ENCODE measurements around the gene PTCD1.
"Not testable (repeated sequence)": the region's sequence is repeated elsewhere in the genome, so short reads cannot be mapped to it uniquely, and the experiment has no call there.

The PTCD1 gene

DNA sequence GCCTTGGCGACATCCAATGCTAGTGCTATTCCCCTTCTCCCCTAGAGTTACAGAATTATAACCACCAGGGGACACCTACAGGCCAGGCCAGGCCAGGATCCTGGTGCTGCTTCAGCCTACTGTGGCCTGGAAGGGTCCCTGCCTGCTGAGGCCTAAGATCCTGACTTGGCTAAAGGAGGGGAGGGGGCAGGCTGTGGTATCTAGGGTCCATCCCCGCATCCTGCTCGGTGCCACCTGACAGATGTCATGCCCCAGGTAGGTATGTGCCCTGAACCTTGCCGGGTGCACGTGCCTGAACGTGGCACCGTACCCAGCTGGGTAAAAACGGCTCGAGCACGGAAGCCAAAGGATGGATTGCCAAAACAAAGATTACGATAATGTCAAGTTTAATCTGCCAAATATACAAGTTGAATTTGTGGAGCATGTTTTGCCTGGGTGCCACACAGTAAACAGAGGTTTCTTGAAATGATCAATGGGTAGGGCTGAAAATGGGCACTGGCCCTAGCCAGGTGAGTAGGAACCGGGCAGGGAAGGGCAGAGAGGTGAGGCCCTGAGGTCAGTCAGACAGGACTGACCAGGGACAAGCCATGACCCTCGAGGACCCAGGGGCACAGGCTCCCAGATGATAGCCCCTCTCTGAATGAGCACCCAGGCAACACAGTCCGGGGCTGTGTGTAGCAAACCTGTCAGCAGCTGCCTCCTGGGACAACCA, 42.8 kb downstream of the PTCD1 start:
- Mint-ChIP-seq H3K36me3 (peaks cover 60% of the 10 kb centered on the region), H3K9me3 (no peaks in the 10 kb centered on the region), H3K27ac (peak overlapping the region; percentile 76), H3K4me3 (no peak overlapping the region), H3K4me1 (peaks cover 28% of the 10 kb centered on the region), H3K27me3 (no peaks in the 10 kb centered on the region)
- CTCF ChIA-PET, result interaction anchor here (1.2 to 1.5 kb wide), 2 partner anchors 8 to 30 kb away, joined by 4 to 5 read pairs; no protein-coding TSS in a partner anchor
- no peak for DNase-seq

DNA sequence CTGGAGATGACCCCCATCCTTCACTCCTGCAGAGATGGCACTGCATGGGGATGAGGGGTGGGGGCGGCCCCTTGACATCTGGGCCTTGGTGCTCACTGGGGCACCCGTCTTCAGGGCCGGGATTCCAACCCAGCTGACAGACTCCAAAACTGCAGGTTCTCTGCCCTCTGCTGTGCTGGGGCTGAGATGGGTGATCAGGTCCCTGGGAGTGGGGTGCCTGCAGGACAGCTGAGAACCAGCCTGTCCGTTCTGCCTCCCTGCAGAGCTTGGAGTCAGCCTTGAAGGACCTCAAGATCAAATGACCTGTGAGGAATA, 44.5 kb downstream of the PTCD1 start:
- Mint-ChIP-seq H3K4me3 (no peak overlapping the region), H3K27ac (peak overlapping the region; percentile 82), H3K27me3 (no peaks in the 10 kb centered on the region), H3K9me3 (no peaks in the 10 kb centered on the region), H3K36me3 (peaks cover 53% of the 10 kb centered on the region), H3K4me1 (peaks cover 30% of the 10 kb centered on the region)
- DNase-seq, result no peak
- CTCF ChIA-PET, result interaction anchor here (0.9 to 1.5 kb wide), 5 partner anchors 13 to 34 kb away, joined by 3 to 5 read pairs (median 3); no protein-coding TSS in a partner anchor

DNA sequence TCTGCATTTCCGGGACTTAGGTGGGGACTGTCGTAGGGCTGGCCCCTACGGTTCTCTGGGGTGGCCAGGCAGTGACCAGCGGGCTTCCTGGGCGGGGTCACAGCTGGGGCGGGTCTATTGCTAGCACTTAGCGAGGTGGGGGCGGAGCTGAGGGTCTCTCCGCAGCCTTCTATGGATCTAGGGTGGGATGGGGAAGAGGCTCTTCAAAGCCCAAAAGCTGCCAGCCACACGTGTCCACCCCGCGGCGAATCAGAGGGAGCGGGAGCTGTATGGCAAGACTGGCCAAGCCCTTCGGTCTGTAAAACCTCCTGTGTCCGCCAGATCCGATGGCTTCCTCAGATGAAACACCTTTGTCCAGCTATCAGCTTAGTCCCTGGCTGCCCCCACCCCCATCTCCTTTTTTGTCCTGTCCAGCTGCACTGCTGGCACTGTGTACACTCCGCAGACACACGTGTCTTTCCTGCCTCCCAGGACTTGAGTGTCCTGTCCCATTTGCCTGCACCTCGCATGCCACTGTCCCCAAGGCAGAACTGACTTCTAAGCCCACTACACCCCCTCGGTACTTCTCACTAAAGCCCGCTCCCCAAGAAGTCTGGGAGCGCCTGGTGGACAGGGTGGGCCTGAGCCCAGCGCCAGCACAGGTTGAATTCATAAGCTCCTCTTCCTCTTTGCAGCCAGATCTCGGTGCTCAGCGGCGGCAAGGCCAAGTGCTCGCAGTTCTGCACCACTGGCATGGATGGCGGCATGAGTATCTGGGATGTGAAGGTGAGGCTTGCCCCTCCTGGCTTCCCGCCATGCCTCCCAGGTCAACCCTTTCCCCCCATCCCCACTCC, 45.0 kb downstream of the PTCD1 start:
- no peak for DNase-seq
- Mint-ChIP-seq H3K4me3 (peak overlapping the region; percentile 43), H3K27ac (peak overlapping the region; percentile 82), H3K4me1 (peaks cover 27% of the 10 kb centered on the region), H3K27me3 (no peaks in the 10 kb centered on the region), H3K9me3 (no peaks in the 10 kb centered on the region), H3K36me3 (peaks cover 50% of the 10 kb centered on the region)
- CTCF ChIA-PET, result interaction anchor here (0.9 to 2.3 kb wide), 5 partner anchors 13 to 33 kb away, joined by 3 to 8 read pairs (median 3); no protein-coding TSS in a partner anchor

DNA sequence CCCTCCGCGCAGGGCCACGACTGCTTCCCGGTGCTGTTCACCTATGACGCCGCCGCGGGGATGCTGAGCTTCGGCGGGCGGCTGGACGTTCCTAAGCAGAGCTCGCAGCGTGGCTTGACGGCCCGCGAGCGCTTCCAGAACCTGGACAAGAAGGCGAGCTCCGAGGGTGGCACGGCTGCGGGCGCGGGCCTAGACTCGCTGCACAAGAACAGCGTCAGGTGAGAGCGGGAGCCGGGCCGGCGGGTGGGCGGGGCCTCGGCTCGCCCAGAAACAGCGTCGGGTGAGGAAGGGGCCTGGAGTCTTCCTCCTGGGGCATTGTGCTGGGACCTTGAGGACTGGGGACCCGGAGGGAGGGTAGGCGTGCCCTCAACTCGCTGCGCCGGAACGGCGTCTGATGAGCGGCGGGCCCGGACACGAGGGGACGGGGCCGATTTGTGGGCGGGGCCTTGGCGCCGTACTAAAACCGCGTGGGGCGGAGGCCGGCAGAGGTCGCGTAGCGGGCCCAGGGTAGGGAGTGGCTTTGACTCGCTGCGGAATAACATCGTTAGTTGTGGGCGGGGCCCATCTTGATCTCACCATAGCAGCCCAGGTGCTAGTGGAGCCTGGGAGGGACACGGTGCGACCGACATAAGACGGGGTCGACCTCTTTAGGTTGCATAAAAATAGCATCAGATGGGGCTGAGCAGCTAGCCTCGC, 45.8 kb downstream of the PTCD1 start:
- peak; percentile 90 for DNase-seq
- peak overlapping the region; percentile 43 for H3K4me3 Mint-ChIP-seq

DNA sequence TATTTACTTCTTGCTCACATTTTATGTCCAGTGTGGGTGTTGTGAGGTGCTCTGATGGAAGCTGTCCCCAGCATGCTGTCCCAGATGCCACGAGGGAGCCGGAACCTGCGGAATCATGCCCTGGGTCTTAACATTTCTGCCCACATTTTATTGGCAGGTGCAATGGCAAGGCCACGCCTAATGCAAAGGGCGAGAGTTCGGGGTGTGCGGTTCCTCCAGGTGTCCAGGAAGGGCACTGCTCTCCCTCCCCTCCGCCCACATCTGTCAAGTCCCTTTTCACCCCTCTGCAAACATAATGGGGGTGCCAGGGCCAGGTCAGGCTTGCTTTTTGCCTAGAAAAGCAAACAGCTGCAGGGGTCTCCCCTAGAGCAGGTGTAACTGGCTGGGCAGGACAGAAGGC, 46.6 kb downstream of the PTCD1 start:
- peaks cover 53% of the 10 kb centered on the region for H3K36me3 Mint-ChIP-seq
- CTCF ChIA-PET, result interaction anchor here (2.3 kb wide), 1 partner anchor 27 kb away, joined by 8 read pairs; no protein-coding TSS in a partner anchor

More for the DNA sequence above, 45.8 kb downstream of the PTCD1 start:
- Mint-ChIP-seq H3K27me3 (no peaks in the 10 kb centered on the region), H3K36me3 (peaks cover 52% of the 10 kb centered on the region), H3K9me3 (no peaks in the 10 kb centered on the region), H3K4me1 (peaks cover 27% of the 10 kb centered on the region), H3K27ac (peak overlapping the region; percentile 82)
- CTCF ChIA-PET, result interaction anchor here (1.5 to 2.3 kb wide), 2 partner anchors 14 to 28 kb away, joined by 4 to 8 read pairs; no protein-coding TSS in a partner anchor

DNA sequence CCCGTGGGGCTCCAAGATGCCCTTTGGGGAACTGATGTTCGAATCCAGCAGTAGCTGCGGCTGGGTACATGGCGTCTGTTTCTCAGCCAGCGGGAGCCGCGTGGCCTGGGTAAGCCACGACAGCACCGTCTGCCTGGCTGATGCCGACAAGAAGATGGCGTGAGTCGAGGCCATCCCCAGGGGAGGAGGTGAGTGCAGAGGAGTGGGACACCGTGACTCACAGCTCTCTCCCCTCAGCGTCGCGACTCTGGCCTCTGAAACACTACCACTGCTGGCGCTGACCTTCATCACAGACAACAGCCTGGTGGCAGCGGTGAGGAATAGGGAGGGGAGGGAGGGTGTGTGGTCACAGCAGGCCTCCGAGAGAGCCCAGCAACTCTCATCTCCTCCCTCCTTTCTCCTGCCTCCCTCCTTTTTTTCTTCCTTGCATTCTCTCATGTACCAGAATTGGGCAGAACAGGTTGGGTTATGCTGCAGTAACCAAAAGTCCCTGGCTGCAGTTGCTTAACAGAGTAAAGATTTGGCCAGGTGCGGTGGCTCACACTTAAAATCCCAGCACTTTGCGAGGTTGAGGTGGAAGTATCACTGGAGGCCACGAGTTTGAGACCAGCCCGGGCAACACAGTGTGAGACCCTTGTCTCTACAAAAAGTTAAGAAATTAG, 47.5 kb downstream of the PTCD1 start:
- no peaks in the 10 kb centered on the region for H3K27me3 Mint-ChIP-seq
- peaks cover 33% of the 10 kb centered on the region for H3K4me1 Mint-ChIP-seq
- H3K36me3 Mint-ChIP-seq, result peaks cover 58% of the 10 kb centered on the region
- no peak for DNase-seq
- H3K9me3 Mint-ChIP-seq, result no peaks in the 10 kb centered on the region
- no peak overlapping the region for H3K27ac Mint-ChIP-seq
- CTCF ChIA-PET, result interaction anchor here (0.7 to 2.3 kb wide), 3 partner anchors 8 to 26 kb away, joined by 3 to 8 read pairs (median 4); no protein-coding TSS in a partner anchor
- no peak overlapping the region for H3K4me3 Mint-ChIP-seq

More for the DNA sequence above, 46.6 kb downstream of the PTCD1 start:
- Mint-ChIP-seq H3K27ac (peak overlapping the region; percentile 67), H3K4me3 (no peak overlapping the region), H3K27me3 (no peaks in the 10 kb centered on the region), H3K4me1 (peaks cover 29% of the 10 kb centered on the region), H3K9me3 (no peaks in the 10 kb centered on the region)
- no peak for DNase-seq

DNA sequence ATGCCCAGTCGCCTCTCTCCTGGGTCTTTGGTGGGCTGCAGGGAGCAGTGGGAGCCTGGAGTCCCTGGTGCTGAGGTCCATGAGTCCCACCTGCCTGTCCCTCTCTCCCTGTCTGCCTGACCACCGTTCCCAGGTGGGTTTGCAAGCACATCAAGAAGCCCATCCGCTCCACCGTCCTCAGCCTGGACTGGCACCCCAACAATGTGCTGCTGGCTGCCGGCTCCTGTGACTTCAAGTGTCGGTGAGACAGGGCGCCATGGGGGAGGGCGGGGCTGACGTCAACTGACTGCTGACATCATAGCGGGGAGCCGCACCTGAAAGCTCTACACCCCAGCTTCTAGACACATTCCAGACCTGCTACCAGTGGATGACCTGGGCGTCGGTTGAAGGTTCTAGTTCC, 48.8 kb downstream of the PTCD1 start:
- peaks cover 55% of the 10 kb centered on the region for H3K36me3 Mint-ChIP-seq
- no peak overlapping the region for H3K4me3 Mint-ChIP-seq
- H3K27ac Mint-ChIP-seq, result no peak overlapping the region
- no peak for DNase-seq
- H3K9me3 Mint-ChIP-seq, result no peaks in the 10 kb centered on the region
- H3K4me1 Mint-ChIP-seq, result peaks cover 33% of the 10 kb centered on the region
- H3K27me3 Mint-ChIP-seq, result no peaks in the 10 kb centered on the region
- CTCF ChIA-PET, result interaction anchor here (0.6 to 1.0 kb wide), 3 partner anchors 22 to 25 kb away, joined by 3 to 4 read pairs (median 3); no protein-coding TSS in a partner anchor

DNA sequence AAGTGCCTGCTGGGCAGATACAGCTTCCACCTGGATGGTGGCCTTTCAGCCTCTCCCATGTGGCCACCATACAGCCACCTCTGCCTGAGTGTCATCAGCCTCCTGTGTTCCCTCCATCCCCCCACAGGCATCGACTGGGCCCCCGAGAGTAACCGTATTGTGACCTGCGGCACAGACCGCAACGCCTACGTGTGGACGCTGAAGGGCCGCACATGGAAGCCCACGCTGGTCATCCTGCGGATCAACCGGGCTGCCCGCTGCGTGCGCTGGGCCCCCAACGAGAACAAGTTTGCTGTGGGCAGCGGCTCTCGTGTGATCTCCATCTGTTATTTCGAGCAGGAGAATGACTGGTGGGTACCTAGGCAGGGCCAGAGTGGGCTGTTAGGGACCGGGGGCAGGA, 50.7 kb downstream of the PTCD1 start:
- DNase-seq, result no peak
- H3K36me3 Mint-ChIP-seq, result peaks cover 50% of the 10 kb centered on the region
- H3K27ac Mint-ChIP-seq, result peak overlapping the region; percentile 45
- no peak overlapping the region for H3K4me3 Mint-ChIP-seq
- CTCF ChIA-PET, result interaction anchor here (1.4 to 2.0 kb wide), 4 partner anchors 17 to 28 kb away, joined by 3 to 13 read pairs (median 8); no protein-coding TSS in a partner anchor
- H3K27me3 Mint-ChIP-seq, result no peaks in the 10 kb centered on the region
- no peaks in the 10 kb centered on the region for H3K9me3 Mint-ChIP-seq
- peaks cover 32% of the 10 kb centered on the region for H3K4me1 Mint-ChIP-seq

DNA sequence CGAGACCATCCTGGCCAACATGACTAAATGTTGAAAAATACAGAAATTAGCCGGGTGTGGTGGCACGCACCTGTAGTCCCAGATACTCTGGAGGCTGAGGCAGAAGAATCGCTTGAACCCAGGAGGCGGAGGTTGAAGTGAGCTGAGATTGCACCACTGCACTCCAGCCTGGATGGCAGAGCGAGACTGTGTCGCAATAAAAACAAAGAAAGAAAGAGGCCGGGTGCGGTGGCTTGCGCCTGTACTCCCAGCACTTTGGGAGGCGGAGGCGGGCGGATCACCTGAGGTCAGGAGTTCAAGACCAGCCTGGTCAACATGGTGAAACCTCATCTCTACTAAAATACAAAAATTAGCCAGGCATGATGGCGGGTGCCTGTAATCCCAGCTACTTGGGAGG, 51.4 kb downstream of the PTCD1 start:
- not testable (repeated sequence) for H3K4me3 Mint-ChIP-seq, H3K9me3 Mint-ChIP-seq, DNase-seq, H3K27me3 Mint-ChIP-seq
- H3K36me3 Mint-ChIP-seq, result peaks cover 48% of the 10 kb centered on the region
- peak overlapping the region; percentile 64 for H3K27ac Mint-ChIP-seq
- CTCF ChIA-PET, result interaction anchor here (1.4 to 2.0 kb wide), 4 partner anchors 17 to 27 kb away, joined by 3 to 13 read pairs (median 8); no protein-coding TSS in a partner anchor
- peaks cover 29% of the 10 kb centered on the region for H3K4me1 Mint-ChIP-seq

DNA sequence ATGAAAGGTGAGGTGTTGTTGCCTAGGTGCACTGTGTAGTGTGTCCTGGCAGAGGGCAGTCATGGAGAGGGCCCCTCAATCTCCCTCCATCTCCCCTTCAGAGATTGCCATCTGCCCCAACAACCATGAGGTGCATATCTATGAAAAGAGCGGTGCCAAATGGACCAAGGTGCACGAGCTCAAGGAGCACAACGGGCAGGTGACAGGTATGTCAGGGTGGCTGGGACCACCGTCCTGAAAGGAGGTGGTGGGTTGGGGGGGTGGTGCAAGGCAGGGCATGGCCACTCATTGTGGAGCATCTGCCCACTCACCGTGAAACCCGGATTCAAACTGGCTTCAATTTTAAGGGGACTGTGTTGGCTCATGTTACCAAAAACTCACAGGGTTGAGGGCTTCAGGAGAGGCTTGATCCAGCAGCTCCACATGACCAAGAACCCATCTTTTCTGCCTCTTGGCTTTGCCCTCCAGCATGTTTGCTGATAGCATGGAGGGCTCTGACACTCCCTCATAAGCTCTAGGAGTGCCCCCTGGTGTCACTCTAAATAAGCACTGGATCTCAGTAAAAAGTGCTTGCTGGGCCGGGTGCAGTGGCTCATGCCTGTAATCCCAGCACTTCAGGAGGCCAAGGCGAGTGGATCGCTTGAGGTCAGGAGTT, 51.9 kb downstream of the PTCD1 start:
- H3K4me3 Mint-ChIP-seq, result no peak overlapping the region
- H3K36me3 Mint-ChIP-seq, result peaks cover 43% of the 10 kb centered on the region
- H3K4me1 Mint-ChIP-seq, result peaks cover 29% of the 10 kb centered on the region
- CTCF ChIA-PET, result interaction anchor here (0.9 to 2.0 kb wide), 5 partner anchors 9 to 26 kb away, joined by 3 to 13 read pairs (median 7); no protein-coding TSS in a partner anchor
- DNase-seq, result peak; percentile 58
- no peaks in the 10 kb centered on the region for H3K27me3 Mint-ChIP-seq
- peak overlapping the region; percentile 64 for H3K27ac Mint-ChIP-seq
- H3K9me3 Mint-ChIP-seq, result no peaks in the 10 kb centered on the region

DNA sequence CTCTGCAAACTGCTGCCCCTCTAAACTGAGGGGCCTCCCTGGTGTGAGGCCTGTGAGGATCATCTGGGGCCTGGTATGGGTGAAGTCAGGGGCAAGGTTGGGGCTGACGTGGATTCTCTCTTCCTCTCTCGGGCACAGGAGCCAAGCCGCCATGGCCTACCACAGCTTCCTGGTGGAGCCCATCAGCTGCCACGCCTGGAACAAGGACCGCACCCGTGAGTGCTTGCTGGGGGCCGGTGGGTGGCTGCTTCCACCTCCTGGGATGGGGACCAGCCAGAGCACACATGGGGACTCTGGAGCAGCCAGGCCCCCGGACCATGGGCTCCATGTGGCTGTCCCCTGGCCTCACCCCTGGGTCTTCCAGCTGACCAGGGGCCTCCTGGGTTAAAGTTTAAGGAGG, 53.0 kb downstream of the PTCD1 start:
- Mint-ChIP-seq H3K27me3 (no peaks in the 10 kb centered on the region), H3K4me3 (no peak overlapping the region), H3K9me3 (no peaks in the 10 kb centered on the region), H3K36me3 (peaks cover 46% of the 10 kb centered on the region), H3K27ac (no peak overlapping the region), H3K4me1 (peaks cover 35% of the 10 kb centered on the region)
- no peak for DNase-seq
- CTCF ChIA-PET, result no interaction called here

DNA sequence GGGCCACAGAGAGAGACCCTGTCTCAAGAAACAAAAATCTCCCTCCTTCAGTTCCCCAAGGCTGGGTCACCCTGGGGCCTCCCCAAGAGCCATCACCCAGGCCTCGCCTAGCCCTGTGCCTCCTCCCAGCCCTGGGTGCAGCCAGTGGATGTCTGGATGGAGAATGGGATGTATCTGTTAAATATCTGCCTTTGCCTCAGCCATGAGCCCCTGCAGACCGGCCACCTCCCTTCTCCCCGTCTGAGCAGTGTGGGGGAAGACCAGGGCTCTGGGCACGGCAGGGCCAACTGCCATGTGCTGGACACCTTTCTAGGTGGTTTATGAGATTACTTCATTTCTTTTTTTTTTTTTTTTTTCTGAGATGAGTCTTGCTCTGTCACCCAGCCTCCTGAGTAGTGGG, 54.1 kb downstream of the PTCD1 start:
- DNase-seq, result no peak
- Mint-ChIP-seq H3K27me3 (no peaks in the 10 kb centered on the region), H3K4me1 (peaks cover 45% of the 10 kb centered on the region), H3K9me3 (no peaks in the 10 kb centered on the region), H3K4me3 (no peak overlapping the region), H3K36me3 (peaks cover 48% of the 10 kb centered on the region), H3K27ac (peak overlapping the region; percentile 38)
- CTCF ChIA-PET, result no interaction called here

DNA sequence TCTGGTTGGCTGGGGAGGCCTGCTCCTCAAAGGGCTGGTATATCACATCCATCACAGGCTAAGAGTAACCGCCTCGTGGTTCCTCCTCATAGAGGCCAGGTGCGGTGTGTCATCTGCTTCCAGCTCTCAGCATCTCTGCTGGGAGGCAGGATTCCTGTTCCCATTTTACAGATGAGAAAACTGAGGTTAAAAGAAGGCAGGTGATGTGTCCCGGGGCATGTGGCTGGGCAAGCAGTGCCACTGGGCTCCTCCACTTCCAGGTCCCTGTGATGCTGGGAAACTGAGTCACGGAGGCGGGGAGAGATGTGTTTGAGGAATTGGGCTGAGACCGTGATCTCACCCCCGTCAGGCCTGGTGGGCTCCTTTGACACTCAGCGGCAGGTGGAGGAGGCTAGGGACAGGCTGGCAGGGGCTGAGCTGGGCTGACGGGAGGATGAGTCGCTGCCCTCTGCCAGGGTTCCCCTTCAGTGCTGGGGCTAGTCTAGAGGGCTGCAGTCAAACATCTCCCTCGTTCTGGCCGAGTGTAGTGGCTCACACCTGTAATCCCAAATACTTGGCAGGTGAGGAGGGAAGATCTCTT, 54.7 kb downstream of the PTCD1 start:
- H3K4me1 Mint-ChIP-seq, result peaks cover 50% of the 10 kb centered on the region
- no peak overlapping the region for H3K27ac Mint-ChIP-seq
- no peaks in the 10 kb centered on the region for H3K9me3 Mint-ChIP-seq
- H3K36me3 Mint-ChIP-seq, result peaks cover 47% of the 10 kb centered on the region
- H3K4me3 Mint-ChIP-seq, result no peak overlapping the region
- DNase-seq, result no peak
- H3K27me3 Mint-ChIP-seq, result no peaks in the 10 kb centered on the region
- CTCF ChIA-PET, result no interaction called here

Data from activated naive CD4-positive, alpha-beta T cell treated with anti-CD3 and anti-CD28 coated beads, Interleukin-2, amount 10 ng/mL, durations not matched to agents 7 days and 5 days (primary cell).